Articular chondrocyte of knee joint (primary cell): ENCODE results near the gene ZNF292. TPM values are rescaled to one million over a fixed set of nuclear protein-coding genes. Genes with fewer than 3 reads are reported as not detected.

Experiments used
- total RNA-seq: library from RNA; depleted of rRNA; stranded (reverse); fragments of >200 nt; gene quantifications from 2 replicates; pipeline ENCODE4 v1.2.3, GENCODE V29; 2012

The ZNF292 gene
- 47.8 and 55.6 TPM in 2 replicates for total RNA-seq

DNA sequence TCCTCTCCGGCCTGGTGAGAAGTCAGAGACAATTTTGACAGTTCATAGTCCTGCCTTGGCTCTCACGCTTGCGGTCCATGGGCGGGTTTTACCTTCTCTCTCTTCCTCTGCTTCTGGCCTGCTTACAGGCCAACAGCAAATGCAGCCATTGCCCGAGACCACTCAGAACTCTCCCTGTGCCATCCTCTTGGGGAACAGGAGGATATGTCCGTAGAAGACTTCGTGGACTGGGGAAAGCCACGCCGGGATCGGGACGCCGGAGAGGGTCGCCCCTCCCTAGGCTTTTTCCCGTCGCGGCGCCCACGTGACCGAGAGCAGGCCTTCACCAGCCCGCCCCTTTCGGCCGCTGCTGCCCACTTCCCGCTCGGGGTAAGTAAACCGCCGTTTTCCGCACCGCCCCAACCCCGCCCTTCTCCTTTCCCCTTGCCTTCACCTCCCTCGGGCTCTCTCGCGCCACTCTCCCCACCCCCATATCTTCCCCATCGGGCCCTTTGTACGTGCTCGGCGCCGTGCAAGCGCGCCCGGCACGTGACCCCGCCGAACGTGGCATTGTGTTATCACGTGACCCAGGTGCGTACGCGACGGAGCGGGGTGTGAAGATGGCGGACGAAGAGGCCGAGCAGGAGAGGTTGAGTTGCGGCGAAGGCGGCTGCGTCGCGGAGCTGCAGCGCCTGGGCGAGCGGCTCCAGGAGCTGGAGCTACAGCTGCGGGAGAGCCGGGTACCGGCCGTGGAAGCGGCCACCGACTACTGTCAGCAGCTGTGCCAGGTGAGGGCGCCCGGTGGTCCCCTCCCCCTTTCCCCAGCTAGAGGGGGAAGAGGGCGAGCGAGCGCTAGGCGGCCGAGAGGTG lies at the start of gene ZNF292:
Gene ZNF292 (plus strand): TSS at position 573 of the 849 bp plus-strand sequence. CDS start 27 bp downstream, at position 600.

Other genes starting within 250 kb of the ZNF292 start
- not detected in 2 replicates for gene HTR1E, start 218.0 kb upstream of the ZNF292 start, total RNA-seq
- gene CGA, start 60.5 kb upstream of the ZNF292 start, total RNA-seq, result not detected in 2 replicates
- 10.2 and 11.0 TPM in 2 replicates for gene SMIM8, start 167.0 kb downstream of the ZNF292 start, total RNA-seq
- not detected in 2 replicates for gene GJB7, start 173.7 kb downstream of the ZNF292 start, total RNA-seq
- 4.8 and 6.8 TPM in 2 replicates for gene C6orf163, start 189.2 kb downstream of the ZNF292 start, total RNA-seq